Right atrium auricular region (tissue), 2 donors: ENCODE results near the gene DGAT2. TPM values are rescaled to one million over a fixed set of nuclear protein-coding genes. Genes with fewer than 3 reads are reported as not detected.

ENCODE experiments used
- DNase-seq: peaks from one replicate; pipeline ENCODE4 v3.0.0-alpha.2; 2019; ENCODE audit warnings: low spot score
- H3K27ac ChIP-seq, 2 donors: fragments of 200-600 bp; sonication (generic); 1 replicate in 1 of 2; 2 replicates in 1 of 2; pipeline ENCODE4 v1.5.1; 2016 to 2019
- H3K27me3 ChIP-seq, 2 donors: fragments of 200-600 bp; sonication (generic); one replicate each; pipeline versions ENCODE4 v1.5.1 to v1.6.0; 2017 to 2019
- H3K36me3 ChIP-seq: fragments of 200-600 bp; sonication (generic); one replicate; pipeline ENCODE4 v1.5.1; 2016
- H3K4me1 ChIP-seq, 2 donors: fragments of 200-600 bp; sonication (generic); one replicate each; pipeline versions ENCODE4 v1.5.1 to v1.6.0; 2017 to 2019
- H3K4me3 ChIP-seq, 2 donors: fragments of 200-600 bp; sonication (generic); 1 replicate in 1 of 2; 2 replicates in 1 of 2; pipeline ENCODE4 v1.5.1; 2017 to 2019; ENCODE audit warnings: mild to moderate bottlenecking in 1 of 2, moderate library complexity in 1 of 2
- H3K9me3 ChIP-seq, 2 donors: fragments of 200-600 bp; sonication (generic); one replicate each; pipeline ENCODE4 v1.5.1; 2019
- total RNA-seq, 2 donors: library from RNA; depleted of rRNA; stranded (reverse); fragments of >200 nt; gene quantifications; one replicate each; pipeline ENCODE4 v1.1.0, GENCODE V29; 2016
- TF ChIP-seq, protein P1 (sequence below), 2 donors: fragments of 200-600 bp; sonication (generic); IDR thresholded peaks; one replicate each; pipeline ENCODE4 v1.5.1; 2019; ENCODE audit warnings: antibody characterized with exemption in 2 of 2

DGAT2 gene
- total RNA-seq, 2 donors from 2014 or later: 2.7 to 27.7 TPM

DNA sequence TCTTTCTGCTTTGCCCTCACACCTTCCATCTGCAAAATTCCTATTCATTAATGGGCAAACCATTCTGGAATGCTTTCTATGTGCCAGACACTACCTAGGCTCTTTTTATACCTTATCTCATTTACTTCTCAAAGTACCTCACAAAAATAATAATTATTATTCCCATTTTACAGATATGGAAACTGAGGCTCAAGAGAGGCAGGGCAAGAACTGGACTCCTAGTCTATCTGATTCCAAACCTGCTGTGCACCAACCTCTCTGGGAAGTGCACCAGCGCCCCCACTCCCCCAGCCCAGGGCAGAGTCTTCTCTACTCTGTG, 826 bp upstream of the DGAT2 start:
- TF ChIP-seq, protein P1, sequence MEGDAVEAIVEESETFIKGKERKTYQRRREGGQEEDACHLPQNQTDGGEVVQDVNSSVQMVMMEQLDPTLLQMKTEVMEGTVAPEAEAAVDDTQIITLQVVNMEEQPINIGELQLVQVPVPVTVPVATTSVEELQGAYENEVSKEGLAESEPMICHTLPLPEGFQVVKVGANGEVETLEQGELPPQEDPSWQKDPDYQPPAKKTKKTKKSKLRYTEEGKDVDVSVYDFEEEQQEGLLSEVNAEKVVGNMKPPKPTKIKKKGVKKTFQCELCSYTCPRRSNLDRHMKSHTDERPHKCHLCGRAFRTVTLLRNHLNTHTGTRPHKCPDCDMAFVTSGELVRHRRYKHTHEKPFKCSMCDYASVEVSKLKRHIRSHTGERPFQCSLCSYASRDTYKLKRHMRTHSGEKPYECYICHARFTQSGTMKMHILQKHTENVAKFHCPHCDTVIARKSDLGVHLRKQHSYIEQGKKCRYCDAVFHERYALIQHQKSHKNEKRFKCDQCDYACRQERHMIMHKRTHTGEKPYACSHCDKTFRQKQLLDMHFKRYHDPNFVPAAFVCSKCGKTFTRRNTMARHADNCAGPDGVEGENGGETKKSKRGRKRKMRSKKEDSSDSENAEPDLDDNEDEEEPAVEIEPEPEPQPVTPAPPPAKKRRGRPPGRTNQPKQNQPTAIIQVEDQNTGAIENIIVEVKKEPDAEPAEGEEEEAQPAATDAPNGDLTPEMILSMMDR (IDR thresholded peaks at IDR 0.05): no peak

DNA sequence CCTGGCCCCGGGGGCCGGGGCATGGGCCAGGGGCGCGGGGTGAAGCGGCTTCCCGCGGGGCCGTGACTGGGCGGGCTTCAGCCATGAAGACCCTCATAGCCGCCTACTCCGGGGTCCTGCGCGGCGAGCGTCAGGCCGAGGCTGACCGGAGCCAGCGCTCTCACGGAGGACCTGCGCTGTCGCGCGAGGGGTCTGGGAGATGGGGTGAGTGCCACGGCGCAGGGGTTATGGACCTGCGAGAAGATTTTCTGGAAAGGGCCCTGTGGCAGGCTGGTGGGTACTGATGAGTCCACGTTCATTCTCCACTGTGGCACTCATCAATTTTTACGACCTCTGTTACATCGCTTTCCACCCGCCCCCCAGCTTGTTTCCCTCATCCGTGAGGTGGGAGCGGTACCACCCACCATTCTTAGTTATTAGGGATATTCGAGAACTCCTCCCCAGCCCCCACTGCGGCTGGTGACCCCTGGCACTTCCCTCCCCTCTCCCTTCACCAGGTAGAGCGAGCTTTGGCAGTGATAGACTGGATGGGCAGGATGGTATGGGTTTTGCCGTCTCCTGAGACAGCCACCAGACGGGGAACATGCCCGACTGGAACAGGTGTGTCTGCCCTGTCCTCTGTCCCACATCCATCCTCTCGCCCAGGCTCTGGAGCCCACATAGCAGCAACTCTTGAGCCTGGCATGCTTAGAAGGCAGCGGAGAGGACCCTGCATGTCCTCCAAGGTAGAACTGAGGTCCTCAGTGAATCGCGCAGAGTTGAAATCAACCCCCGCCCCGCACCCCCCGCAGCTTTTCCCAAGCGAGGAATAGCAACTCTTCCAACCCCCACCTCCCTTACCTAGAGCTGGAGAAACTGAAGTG, 562 bp downstream of the DGAT2 start:
- peak overlapping the region in 1 of 2 donors; percentile 2 for H3K27ac ChIP-seq
- peaks cover 0 to 18% of the 10 kb centered on the region in 2 donors for H3K4me1 ChIP-seq
- no peak for DNase-seq
- TF ChIP-seq, protein P1 (IDR thresholded peaks at IDR 0.05): no peak
- H3K27me3 ChIP-seq: no peaks in the 10 kb centered on the region
- H3K4me3 ChIP-seq: peak overlapping the region; percentile 40 to 54
- no peaks in the 10 kb centered on the region for H3K36me3 ChIP-seq
- no peaks in the 10 kb centered on the region for H3K9me3 ChIP-seq

More for the DNA sequence above, 826 bp upstream of the DGAT2 start:
- H3K27me3 ChIP-seq: no peaks in the 10 kb centered on the region
- no peaks in the 10 kb centered on the region for H3K9me3 ChIP-seq
- DNase-seq: no peak
- no peaks in the 10 kb centered on the region for H3K36me3 ChIP-seq
- peak overlapping the region in 1 of 2 donors; percentile 54 for H3K4me3 ChIP-seq
- H3K4me1 ChIP-seq: peaks cover 0 to 18% of the 10 kb centered on the region in 2 donors
- H3K27ac ChIP-seq: no peak overlapping the region

DNA sequence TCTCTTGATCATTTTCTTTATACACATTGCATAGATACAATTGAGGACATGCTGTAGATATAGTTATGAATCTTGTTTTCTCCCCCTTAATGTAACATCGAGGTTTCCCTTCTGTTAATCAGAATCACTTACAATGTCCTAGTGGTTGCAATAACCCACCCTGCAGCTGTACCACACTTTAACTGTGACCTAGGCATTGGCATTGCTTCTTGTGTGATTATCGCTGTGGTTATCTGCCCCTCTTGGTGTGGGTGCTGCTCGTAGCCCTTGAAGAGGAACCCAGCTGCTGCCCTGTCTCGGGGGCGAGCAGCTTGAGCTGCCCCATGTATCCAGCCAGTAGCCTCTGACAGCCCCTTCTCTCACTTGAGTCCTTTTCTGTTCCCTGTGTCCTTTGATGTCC, 1.5 kb downstream of the DGAT2 start:
- TF ChIP-seq, protein P1 (IDR thresholded peaks at IDR 0.05): no peak
- Histone ChIP-seq H3K36me3 (no peaks in the 10 kb centered on the region), H3K4me3 (no peak overlapping the region), H3K4me1 (peaks cover 0 to 18% of the 10 kb centered on the region in 2 donors), H3K9me3 (no peaks in the 10 kb centered on the region), H3K27ac (no peak overlapping the region), H3K27me3 (no peaks in the 10 kb centered on the region)
- DNase-seq: no peak

DNA sequence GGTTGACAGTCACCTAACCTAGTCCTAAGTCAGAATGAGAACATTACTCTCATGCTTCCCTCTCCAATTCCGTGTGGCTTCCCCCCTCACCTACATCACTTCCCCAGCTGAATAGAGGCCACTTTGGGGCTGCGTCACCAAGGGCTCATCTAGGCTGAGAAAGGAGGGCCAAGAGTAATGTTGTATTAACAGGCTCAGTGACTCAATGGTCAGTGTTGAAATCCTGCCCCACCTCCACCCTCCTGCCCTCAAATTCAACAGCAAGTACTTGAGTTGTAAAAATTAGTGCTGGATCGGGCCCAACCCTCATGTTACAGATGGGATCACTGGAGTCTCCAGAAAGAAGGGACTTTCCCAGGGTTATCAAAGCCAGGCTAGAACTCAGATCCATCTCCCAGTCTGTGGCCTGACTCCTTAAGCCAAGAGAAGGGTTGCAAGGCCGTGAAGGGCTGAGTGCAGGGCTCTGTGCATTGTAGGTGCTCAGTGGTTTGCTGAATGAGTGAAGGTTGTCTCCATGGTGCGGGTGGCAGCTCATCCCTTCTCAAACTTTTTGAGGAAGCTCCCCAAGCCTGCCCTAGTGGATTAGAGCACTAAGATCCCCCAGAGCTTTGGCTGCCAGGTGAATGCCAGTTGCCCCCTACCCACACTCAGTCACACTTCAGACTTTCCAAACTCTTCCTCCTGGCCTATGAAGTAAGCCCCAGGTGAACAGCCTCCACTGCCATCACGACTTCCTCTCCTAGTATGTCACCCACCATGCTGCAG, 3.2 kb downstream of the DGAT2 start:
- H3K4me3 ChIP-seq: no peak overlapping the region
- H3K9me3 ChIP-seq: no peaks in the 10 kb centered on the region
- H3K27ac ChIP-seq: no peak overlapping the region
- no peaks in the 10 kb centered on the region for H3K36me3 ChIP-seq
- no peaks in the 10 kb centered on the region for H3K27me3 ChIP-seq
- peaks cover 0 to 18% of the 10 kb centered on the region in 2 donors for H3K4me1 ChIP-seq
- TF ChIP-seq, protein P1 (IDR thresholded peaks at IDR 0.05): no peak
- peak; percentile 72 for DNase-seq

DNA sequence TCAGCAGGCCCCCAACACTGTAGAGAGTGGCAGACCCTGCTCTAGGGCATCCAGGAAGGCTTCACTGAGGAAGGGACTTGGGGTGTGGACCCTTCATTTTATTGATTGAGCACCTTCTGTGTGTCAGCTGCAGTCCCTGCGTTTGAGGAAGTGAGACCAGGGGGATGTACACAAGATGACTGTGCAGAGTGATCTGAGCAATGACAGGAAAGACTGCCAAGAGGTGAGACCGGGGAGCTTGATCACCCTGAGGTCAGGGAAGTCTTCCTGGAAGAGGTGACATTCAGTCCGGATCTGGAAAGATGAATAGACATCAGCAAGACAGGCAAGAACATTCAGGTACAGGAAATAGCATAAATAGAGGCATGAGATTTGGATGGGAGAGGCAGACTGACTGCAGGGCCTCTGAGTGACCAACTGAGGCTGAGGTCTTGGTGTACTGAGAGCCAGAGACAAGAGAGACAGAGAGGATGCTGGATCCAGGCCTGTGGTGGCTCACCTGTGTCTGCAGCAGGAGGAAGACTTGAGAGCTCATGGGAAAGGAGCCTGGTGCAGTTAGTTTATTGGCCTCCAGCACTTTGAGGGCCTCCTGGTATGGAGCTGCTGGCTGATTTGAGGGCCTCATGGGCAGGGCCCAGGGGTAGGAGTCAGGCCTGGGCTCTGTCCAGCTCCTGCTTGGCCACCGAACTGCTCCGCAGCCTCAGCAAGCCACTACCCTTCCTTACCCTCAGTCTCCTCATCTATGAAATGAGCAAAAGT, 5.2 kb downstream of the DGAT2 start:
- no peak overlapping the region for H3K27ac ChIP-seq
- no peaks in the 10 kb centered on the region for H3K36me3 ChIP-seq
- peaks cover 0 to 3% of the 10 kb centered on the region in 2 donors for H3K4me1 ChIP-seq
- no peaks in the 10 kb centered on the region for H3K27me3 ChIP-seq
- H3K9me3 ChIP-seq: no peaks in the 10 kb centered on the region
- H3K4me3 ChIP-seq: no peak overlapping the region
- TF ChIP-seq, protein P1 (IDR thresholded peaks at IDR 0.05): no peak
- no peak for DNase-seq
